LNCaP clone FGC (cell line): Measurements from ENCODE around the gene CHMP4B.

ENCODE experiments used
- DNase-seq: peaks from one replicate; pipeline ENCODE4 v3.0.0-alpha.2; 2011; ENCODE audit warnings: low read depth
- H3K4me3 ChIP-seq: 2 replicates; pipeline ENCODE4 v1.5.1; 2011; ENCODE audit warnings: mild to moderate bottlenecking, low read depth, low read length, control low read depth
- TF ChIP-seq, protein P1 (sequence below): IDR thresholded peaks from 2 replicates; pipeline ENCODE4 v1.5.1; 2012; ENCODE audit warnings: mild to moderate bottlenecking; ENCODE audit not compliant: control insufficient read depth, insufficient read depth; ENCODE audit errors: extremely low read depth

Gene CHMP4B

DNA sequence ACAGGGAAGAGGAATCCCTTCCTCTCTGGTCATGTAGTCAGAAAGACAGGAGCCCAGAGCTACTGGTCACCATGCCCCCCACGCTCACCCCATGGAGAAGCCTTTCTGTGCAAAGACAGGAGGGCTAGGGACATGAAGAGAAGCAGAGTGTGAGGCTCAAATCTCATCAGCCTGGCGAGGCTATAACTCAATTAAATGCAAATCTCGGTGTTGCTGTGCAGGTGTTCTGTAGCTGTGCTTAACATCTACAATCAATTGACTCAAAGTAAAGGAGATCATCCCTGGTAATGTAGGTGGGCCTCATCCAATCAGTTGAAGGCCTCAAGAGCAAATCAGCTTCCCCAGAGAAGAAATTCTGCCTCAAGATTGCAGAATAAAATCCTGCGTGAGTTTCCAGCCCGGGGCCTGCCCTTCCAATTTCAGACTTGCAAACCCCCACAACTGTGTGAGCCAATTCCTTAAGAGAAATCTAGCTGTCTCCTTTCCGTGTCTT, 64.4 kb downstream of the CHMP4B start:
- no peak overlapping the region for H3K4me3 ChIP-seq
- TF ChIP-seq, protein P1, sequence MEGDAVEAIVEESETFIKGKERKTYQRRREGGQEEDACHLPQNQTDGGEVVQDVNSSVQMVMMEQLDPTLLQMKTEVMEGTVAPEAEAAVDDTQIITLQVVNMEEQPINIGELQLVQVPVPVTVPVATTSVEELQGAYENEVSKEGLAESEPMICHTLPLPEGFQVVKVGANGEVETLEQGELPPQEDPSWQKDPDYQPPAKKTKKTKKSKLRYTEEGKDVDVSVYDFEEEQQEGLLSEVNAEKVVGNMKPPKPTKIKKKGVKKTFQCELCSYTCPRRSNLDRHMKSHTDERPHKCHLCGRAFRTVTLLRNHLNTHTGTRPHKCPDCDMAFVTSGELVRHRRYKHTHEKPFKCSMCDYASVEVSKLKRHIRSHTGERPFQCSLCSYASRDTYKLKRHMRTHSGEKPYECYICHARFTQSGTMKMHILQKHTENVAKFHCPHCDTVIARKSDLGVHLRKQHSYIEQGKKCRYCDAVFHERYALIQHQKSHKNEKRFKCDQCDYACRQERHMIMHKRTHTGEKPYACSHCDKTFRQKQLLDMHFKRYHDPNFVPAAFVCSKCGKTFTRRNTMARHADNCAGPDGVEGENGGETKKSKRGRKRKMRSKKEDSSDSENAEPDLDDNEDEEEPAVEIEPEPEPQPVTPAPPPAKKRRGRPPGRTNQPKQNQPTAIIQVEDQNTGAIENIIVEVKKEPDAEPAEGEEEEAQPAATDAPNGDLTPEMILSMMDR = no peak
- DNase-seq = no peak

DNA sequence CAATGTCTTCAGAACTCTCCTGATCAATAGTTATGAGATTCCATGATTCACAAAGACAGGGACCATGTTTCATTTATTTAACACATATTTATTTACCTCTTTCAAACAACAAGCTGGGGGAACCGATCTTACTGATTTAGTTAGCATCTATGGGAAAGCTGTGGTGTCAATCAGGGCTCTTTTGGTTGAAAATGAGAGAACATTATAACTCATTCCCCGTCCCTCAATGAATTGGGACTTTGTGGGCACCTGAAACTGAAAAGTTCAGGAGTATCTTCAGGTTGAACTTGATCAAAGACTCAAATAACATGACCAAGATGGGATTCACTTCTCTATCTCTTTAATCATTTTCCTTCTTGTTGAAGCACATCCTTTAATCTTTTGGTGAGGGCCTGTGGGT, 67.4 kb downstream of the CHMP4B start:
- TF ChIP-seq, protein P1 = no peak
- no peak for DNase-seq
- H3K4me3 ChIP-seq = no peak overlapping the region

DNA sequence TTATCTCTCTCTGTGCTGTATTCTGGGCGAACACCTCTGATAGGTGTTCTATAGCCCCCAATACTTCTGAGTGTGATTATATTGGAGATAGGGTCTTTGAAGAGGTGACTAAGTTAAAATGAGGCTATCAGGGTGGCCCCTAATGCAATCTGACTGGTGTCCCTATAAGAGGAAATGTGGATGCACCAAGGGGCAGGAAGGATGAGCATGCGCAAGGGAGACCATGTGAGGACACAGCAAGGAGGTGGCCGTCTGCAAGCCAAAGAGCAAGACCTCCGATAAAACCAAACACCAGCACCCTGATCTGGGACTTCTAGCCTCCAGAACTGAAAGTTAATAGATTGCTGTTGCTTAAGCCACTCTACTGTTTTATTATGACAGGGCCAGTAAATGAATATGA, 69.2 kb downstream of the CHMP4B start:
- no peak overlapping the region for H3K4me3 ChIP-seq
- TF ChIP-seq, protein P1 = no peak
- DNase-seq = no peak

DNA sequence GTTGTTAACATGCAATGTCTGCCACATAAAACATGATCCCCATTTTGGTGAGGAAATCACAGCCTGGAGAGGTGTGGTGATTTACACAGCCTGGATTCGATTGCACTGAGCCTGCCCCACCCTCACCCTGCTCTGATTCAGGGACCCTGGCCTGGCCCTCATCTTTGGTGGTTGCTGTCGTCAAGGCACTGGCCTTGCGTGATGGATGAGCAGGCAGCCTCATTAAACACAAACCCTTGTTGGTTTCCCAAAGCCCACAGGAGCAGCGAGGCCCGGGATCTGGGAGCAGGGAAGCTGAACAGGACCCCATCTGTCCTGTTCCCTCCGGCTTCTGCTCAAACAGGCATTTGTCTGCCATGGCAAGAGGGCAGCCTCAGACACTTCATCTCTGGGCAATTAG, 70.8 kb downstream of the CHMP4B start:
- H3K4me3 ChIP-seq = no peak overlapping the region
- no peak for DNase-seq
- TF ChIP-seq, protein P1 = no peak

DNA sequence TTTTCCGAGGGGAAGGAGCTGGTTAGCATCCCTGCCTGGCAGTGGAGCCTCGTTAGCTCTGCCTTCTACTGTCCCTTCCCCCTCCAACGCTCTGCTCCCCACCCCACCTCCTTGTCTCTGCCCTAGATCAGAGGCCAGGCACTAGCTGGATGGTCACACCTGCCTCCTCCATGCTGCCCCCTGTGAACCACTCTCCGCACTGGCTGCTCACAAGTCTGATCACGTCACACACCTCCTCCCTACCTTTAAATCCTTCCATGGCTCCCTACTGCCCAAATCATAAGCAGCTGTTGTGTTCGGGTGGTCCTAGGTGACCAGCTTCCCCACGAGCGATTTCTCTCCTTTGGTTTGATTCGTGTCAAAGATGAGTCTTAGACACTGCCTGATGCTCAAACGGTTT, 71.3 kb downstream of the CHMP4B start:
- TF ChIP-seq, protein P1 = no peak
- DNase-seq = no peak

DNA sequence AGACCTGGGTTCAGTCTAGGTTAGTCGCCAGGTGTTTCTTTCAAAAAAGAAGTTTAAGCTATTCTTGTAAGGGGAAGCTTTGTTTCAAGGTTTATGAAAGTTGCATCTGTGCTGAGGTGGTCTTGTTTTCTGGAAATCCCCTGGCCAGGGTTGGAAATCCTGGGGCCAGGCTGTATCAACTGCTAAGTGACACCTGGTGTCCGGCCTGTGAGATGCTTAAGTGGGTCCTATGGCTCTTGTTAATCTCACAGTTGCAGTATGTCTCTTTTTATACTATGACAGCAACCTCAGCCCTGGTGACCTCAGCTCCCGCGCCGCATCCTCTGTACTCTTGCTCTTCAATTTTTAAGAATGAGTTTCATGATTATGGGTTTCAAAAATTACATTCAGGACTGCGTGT, 72.0 kb downstream of the CHMP4B start:
- no peak overlapping the region for H3K4me3 ChIP-seq
- no peak for DNase-seq
- TF ChIP-seq, protein P1 = no peak

More for the DNA sequence above, 71.3 kb downstream of the CHMP4B start:
- no peak overlapping the region for H3K4me3 ChIP-seq

DNA sequence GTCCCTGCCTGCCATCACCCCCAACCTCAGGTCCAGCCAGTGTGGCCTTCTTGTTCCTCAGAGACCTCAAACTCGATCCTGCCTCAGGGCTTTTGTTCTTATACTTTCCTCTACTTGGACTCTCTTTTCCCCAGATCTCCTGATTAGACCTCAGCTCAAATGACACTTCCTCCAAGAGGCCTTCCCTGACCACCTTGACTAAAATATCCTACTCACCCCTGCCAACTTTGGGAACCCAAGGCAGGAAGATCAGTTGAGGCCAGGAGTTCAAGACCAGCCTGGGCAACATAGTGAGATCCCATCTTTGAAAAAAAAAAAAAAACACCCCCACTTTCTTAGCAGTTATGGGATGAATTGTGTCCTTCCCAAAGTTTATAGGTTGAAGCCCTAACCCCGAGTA, 73.5 kb downstream of the CHMP4B start:
- no peak for DNase-seq
- TF ChIP-seq, protein P1 = no peak
- no peak overlapping the region for H3K4me3 ChIP-seq
